Measurements from ENCODE around the gene SLC30A9. TPM values are rescaled to one million over a fixed set of nuclear protein-coding genes. Genes with fewer than 3 reads are reported as not detected.

The SLC30A9 gene
- total and polyA plus RNA-seq, 10 of the 15 experiments (the other 5 are each of a cell fraction or from before 2014, with no cell fraction given), result 12.1 to 75.9 (median 46.6) TPM

GRCh38 chr4:41976775-41977516 lies 13.4 kb upstream of the SLC30A9 start (continued):
- TF ChIP-seq SP1 (IDR thresholded peaks at IDR 0.05; ENCODE audit: low read depth, low read length) (no peak), ZBED1 (IDR thresholded peaks at IDR 0.05; ENCODE audit: borderline replicate concordance) (no peak)

- H2AFZ ChIP-seq (ENCODE audit: control insufficient read depth, low read depth, low read length), result no peak overlapping the region
- no peak overlapping the region for H3K4me2 ChIP-seq (ENCODE audit: control insufficient read depth, insufficient read depth)
- FAIRE-seq, result no peak
- no peaks in the 10 kb centered on the region for H3K79me2 ChIP-seq (ENCODE audit: control insufficient read depth, insufficient read depth, low read length)
- no peak overlapping the region for H3K4me3 ChIP-seq
- no peak for ATAC-seq
- H3K9me3 ChIP-seq (replicated peaks; ENCODE audit: control insufficient read depth, insufficient read depth, low read length), result no peaks in the 10 kb centered on the region; the same call in 2 of the 3 replicates
- no peaks in the 10 kb centered on the region for H3K27me3 ChIP-seq (replicated peaks in 1 of 2; ENCODE audit: control insufficient read depth in 2 of 2, insufficient read depth in 2 of 2, low read length in 1 of 2)
- H3K4me1 ChIP-seq (ENCODE audit: control insufficient read depth, insufficient read depth, low read length), result no peaks in the 10 kb centered on the region
- ChIA-PET SMC1A (ENCODE audit: uncharacterized antibody, unreplicated experiment) (interaction anchor here (0.6 kb wide), 1 partner anchor 189 kb away, joined by 4 read pairs; no protein-coding TSS in a partner anchor), RAD21 (ENCODE audit: unreplicated experiment) (no interaction called here), CTCF (interaction anchor here (1.2 kb wide), 1 partner anchor 14 kb away, joined by 3 read pairs; no protein-coding TSS in a partner anchor), POLR2A (no interaction called here)
- H3K27ac ChIP-seq (ENCODE audit: control insufficient read depth, insufficient read depth), result no peak overlapping the region
- H3K9ac ChIP-seq (ENCODE audit: control insufficient read depth, insufficient read depth, low read length), result no peak overlapping the region
- no TSS peak for BruUV-seq (replicated peaks)
- H4K20me1 ChIP-seq (ENCODE audit: control insufficient read depth, insufficient read depth), result no peaks in the 10 kb centered on the region
- no peaks in the 10 kb centered on the region for H3K36me3 ChIP-seq (ENCODE audit: control insufficient read depth in 2 of 2, insufficient read depth in 2 of 2, low read length in 1 of 2)
- DNase-seq (ENCODE audit: low read depth, low spot score), result no peak
- intact Hi-C loops (cut with micrococcal nuclease; ENCODE audit: unreplicated experiment) (no loop called here), in situ Hi-C loops (cut with MboI) (no loop called here)
- TF ChIP-seq FOXK2 (IDR thresholded peaks at IDR 0.05) (no peak), NR2F1 (conservative IDR thresholded peaks at IDR 0.05) (no peak), CEBPB (IDR thresholded peaks at IDR 0.05; ENCODE audit: borderline replicate concordance in 1 of 2, low read depth in 2 of 2, low read length in 2 of 2) (no peak), IRF4 (IDR thresholded peaks at IDR 0.05; ENCODE audit: low read depth, low read length) (no peak)
- 32% methylated on average over 3 of the region's 3 CpGs for WGBS (ENCODE audit: insufficient coverage, insufficient replicate concordance, low lambda C conversion rate, missing lambda C conversion rate)
These were observed 12.6 kb upstream of the SLC30A9 start for GRCh38 chr4:41977709-41978108.

DNA sequence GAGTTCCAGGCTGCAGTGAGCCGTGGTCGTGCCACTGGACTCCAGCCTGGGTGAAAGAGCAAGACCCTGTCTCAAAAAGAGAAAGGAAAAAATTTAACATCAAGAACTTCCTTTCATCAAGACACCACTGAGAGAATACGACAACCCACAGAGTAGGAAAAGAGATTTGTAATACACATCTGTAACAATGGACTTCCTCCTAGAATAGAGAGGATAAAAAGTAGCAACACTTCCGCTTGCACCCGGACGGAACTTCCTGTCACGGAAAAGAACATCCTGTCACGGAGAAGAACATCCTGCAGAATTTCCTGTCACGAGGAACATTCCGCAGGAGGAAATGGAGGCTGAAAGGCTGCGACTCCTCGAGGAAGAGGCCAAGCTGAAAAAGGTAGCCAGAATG lies 8.9 kb upstream of the SLC30A9 start, which contains the start of gene DCAF4L1:
DCAF4L1 (plus strand) TSS at position 301 of the 400 bp plus-strand sequence; CDS start at position 338, 37 bp downstream.
- Histone ChIP-seq H3K4me2 (ENCODE audit: control insufficient read depth, insufficient read depth) (no peak within 1 kb of the TSS), H3K4me3 (no peak within 1 kb of the TSS), H3K27me3 (replicated peaks in 1 of 2; ENCODE audit: control insufficient read depth in 2 of 2, insufficient read depth in 2 of 2, low read length in 1 of 2) (no peaks in the 10 kb centered on the region), H4K20me1 (ENCODE audit: control insufficient read depth, insufficient read depth) (no peaks in the 10 kb centered on the region), H3K79me2 (ENCODE audit: control insufficient read depth, insufficient read depth, low read length) (no peaks in the 10 kb centered on the region), H3K36me3 (ENCODE audit: control insufficient read depth in 2 of 2, insufficient read depth in 2 of 2, low read length in 1 of 2) (no peaks in the 10 kb centered on the region), H3K9me3 (replicated peaks; ENCODE audit: control insufficient read depth, insufficient read depth, low read length) (no peaks in the 10 kb centered on the region), H3K27ac (ENCODE audit: control insufficient read depth, insufficient read depth) (no peak within 1 kb of the TSS), H3K9ac (ENCODE audit: control insufficient read depth, insufficient read depth, low read length) (no peak within 1 kb of the TSS), H3K4me1 (ENCODE audit: control insufficient read depth, insufficient read depth, low read length) (no peaks in the 10 kb centered on the region), H2AFZ (ENCODE audit: control insufficient read depth, low read depth, low read length) (no peak within 1 kb of the TSS)
- SMC1A ChIA-PET (ENCODE audit: uncharacterized antibody, unreplicated experiment), result no interaction called here
- no TSS peak for BruUV-seq (replicated peaks)
- ATAC-seq (no peak), FAIRE-seq (no peak), DNase-seq (ENCODE audit: low read depth, low spot score) (no peak)
- in situ Hi-C loops (cut with MboI) (no loop called here), intact Hi-C loops (cut with micrococcal nuclease; ENCODE audit: unreplicated experiment) (no loop called here)
- POLR2A ChIA-PET, result no interaction called here
- 83% methylated on average over 12 of the region's 12 CpGs for WGBS (ENCODE audit: insufficient coverage, insufficient replicate concordance, low lambda C conversion rate, missing lambda C conversion rate)
- RAD21 ChIA-PET (ENCODE audit: unreplicated experiment), result no interaction called here
- CTCF ChIA-PET, result no interaction called here
- TF ChIP-seq ZNF384 (IDR thresholded peaks at IDR 0.05; ENCODE audit: borderline replicate concordance, low read depth, low read length) (no peak), ZNF207 (IDR thresholded peaks at IDR 0.05; ENCODE audit: borderline replicate concordance) (no peak), RAD21 (IDR thresholded peaks at IDR 0.05; ENCODE audit: insufficient read depth, low read depth, low read length) (no peak), POU2F2 (IDR thresholded peaks at IDR 0.05; ENCODE audit: borderline replicate concordance, low read depth, low read length) (no peak), CHD2 (IDR thresholded peaks at IDR 0.05; ENCODE audit: borderline replicate concordance, low read depth, low read length) (no peak), MYC (IDR thresholded peaks at IDR 0.05; ENCODE audit: insufficient read depth, insufficient read length, insufficient replicate concordance, low read length, severe bottlenecking) (no peak)
- TF ChIP-seq, protein P1, sequence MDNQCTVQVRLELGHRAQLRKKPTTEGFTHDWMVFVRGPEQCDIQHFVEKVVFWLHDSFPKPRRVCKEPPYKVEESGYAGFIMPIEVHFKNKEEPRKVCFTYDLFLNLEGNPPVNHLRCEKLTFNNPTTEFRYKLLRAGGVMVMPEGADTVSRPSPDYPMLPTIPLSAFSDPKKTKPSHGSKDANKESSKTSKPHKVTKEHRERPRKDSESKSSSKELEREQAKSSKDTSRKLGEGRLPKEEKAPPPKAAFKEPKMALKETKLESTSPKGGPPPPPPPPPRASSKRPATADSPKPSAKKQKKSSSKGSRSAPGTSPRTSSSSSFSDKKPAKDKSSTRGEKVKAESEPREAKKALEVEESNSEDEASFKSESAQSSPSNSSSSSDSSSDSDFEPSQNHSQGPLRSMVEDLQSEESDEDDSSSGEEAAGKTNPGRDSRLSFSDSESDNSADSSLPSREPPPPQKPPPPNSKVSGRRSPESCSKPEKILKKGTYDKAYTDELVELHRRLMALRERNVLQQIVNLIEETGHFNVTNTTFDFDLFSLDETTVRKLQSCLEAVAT (IDR thresholded peaks at IDR 0.05), result no peak
